Upper lobe of left lung (tissue), 4 donors: ENCODE data around the gene MMP7.

Source experiments
- CTCF ChIP-seq, 6 experiments: fragments of 450-650 bp in 4 of 6; fragments of 200-600 bp in 2 of 6; sonication (generic) in 2 of 6; IDR thresholded peaks; one replicate each; pipeline ENCODE4 v1.5.1; 2016 to 2019; ENCODE audit warnings: antibody characterized with exemption in 6 of 6
- POLR2A ChIP-seq, 4 donors: fragments of 450-650 bp; IDR thresholded peaks; one replicate each; pipeline ENCODE4 v1.5.1; 2016 to 2017; ENCODE audit warnings: antibody characterized with exemption in 4 of 4, mild to moderate bottlenecking in 2 of 4
- POLR2AphosphoS5 ChIP-seq, 2 donors: sonication (generic); formaldehyde crosslinking; IDR thresholded peaks; one replicate each; pipeline ENCODE4 v1.5.1; 2017; ENCODE audit warnings: antibody characterized with exemption in 2 of 2

- TF ChIP-seq POLR2A (IDR thresholded peaks at IDR 0.05) (no peak), CTCF (IDR thresholded peaks at IDR 0.05) (no peak), POLR2AphosphoS5 (IDR thresholded peaks at IDR 0.05) (no peak)
Observed at GRCh38 chr11:102551169-102551781, 20.7 kb upstream of the MMP7 start.
